IPS-NIHi7 (cell line): Measurements from ENCODE around the gene PPM1M.
"Not testable (repeated sequence)": the region's sequence is repeated elsewhere in the genome, so short reads cannot be mapped to it uniquely, and the experiment has no call there.

Experiments
- DNase-seq: peaks from one replicate; pipeline ENCODE4 v3.0.0; 2012; ENCODE audit warnings: mixed read lengths; ENCODE audit errors: extremely low spot score

PPM1M gene

GRCh38 chr3:52277071-52277964 lies 31.8 kb downstream of the PPM1M start:
- peak; percentile 59 for DNase-seq

- peak; percentile 64 for DNase-seq
Observed at GRCh38 chr3:52277972-52278509, 32.5 kb downstream of the PPM1M start.

GRCh38 chr3:52278510-52279069 lies 33.0 kb downstream of the PPM1M start, which contains the start of gene WDR82:
Gene WDR82, minus strand, starts transcription at chr3:52278649. Its CDS starts 288 bp downstream, at chr3:52278361.
- DNase-seq, result peak; percentile 96

- DNase-seq, result no peak
Observed at GRCh38 chr3:52279596-52279995, 34.0 kb downstream of the PPM1M start.

- no peak for DNase-seq
Observed at GRCh38 chr3:52280050-52280461, 34.5 kb downstream of the PPM1M start.

- DNase-seq, result no peak
Observed at GRCh38 chr3:52281981-52282801, 36.6 kb downstream of the PPM1M start.

- no peak for DNase-seq
Observed at GRCh38 chr3:52283306-52283705, 37.7 kb downstream of the PPM1M start.

- not testable (repeated sequence) for DNase-seq
Observed at GRCh38 chr3:52284051-52284450, 38.5 kb downstream of the PPM1M start.

GRCh38 chr3:52286777-52287110 lies 41.2 kb downstream of the PPM1M start:
- no peak for DNase-seq

GRCh38 chr3:52288674-52289073 lies 43.1 kb downstream of the PPM1M start:
- no peak for DNase-seq

GRCh38 chr3:52289338-52289746 lies 43.8 kb downstream of the PPM1M start:
- DNase-seq, result no peak

- DNase-seq, result no peak
Observed at GRCh38 chr3:52289747-52290595, 44.4 kb downstream of the PPM1M start.

GRCh38 chr3:52290596-52291507 lies 45.3 kb downstream of the PPM1M start:
- no peak for DNase-seq

- peak; percentile 66 for DNase-seq
Observed at GRCh38 chr3:52291508-52292181, 46.1 kb downstream of the PPM1M start.

- DNase-seq, result no peak
Observed at GRCh38 chr3:52292247-52293065, 46.9 kb downstream of the PPM1M start.

- DNase-seq, result no peak
Observed at GRCh38 chr3:52293491-52294319, 48.1 kb downstream of the PPM1M start.

- DNase-seq, result no peak
Observed at GRCh38 chr3:52294320-52295150, 49.0 kb downstream of the PPM1M start.
